Neural cell (in vitro differentiated cells): ENCODE measurements around the gene DR1. TPM values are rescaled to one million over a fixed set of nuclear protein-coding genes. Genes with fewer than 3 reads are reported as not detected.

Experiments used
- H2AFZ ChIP-seq: fragments of 200-600, 300-800 bp; sonication (generic), shearing (Covaris generic); 2 replicates; pipeline ENCODE4 v1.6.0; 2014; ENCODE audit warnings: low read depth, mild to moderate bottlenecking, antibody characterized with exemption, low read length, moderate library complexity
- H3F3A ChIP-seq: fragments of 200-600 bp; shearing (Covaris generic); 2 replicates; pipeline ENCODE4 v1.6.1; 2016; ENCODE audit warnings: mild to moderate bottlenecking, moderate library complexity, mixed read lengths, antibody characterized with exemption, low read length; ENCODE audit not compliant: insufficient read depth, poor library complexity, severe bottlenecking
- H3K27ac ChIP-seq: fragments of 200-600, 300-800 bp; sonication (generic), shearing (Covaris generic); 2 replicates; pipeline ENCODE4 v1.5.1; 2014; ENCODE audit warnings: mild to moderate bottlenecking, low read length, moderate library complexity
- H3K27me3 ChIP-seq: fragments of 300-800, 200-600 bp; sonication (generic), shearing (Covaris generic); 2 replicates; pipeline ENCODE4 v1.6.0; 2014; ENCODE audit warnings: mild to moderate bottlenecking, low read depth, low read length, moderate library complexity; ENCODE audit not compliant: insufficient read depth
- H3K36me3 ChIP-seq: fragments of 300-800, 200-600 bp; sonication (generic), shearing (Covaris generic); 2 replicates; pipeline ENCODE4 v1.5.1; 2014; ENCODE audit warnings: mild to moderate bottlenecking, antibody characterized with exemption, low read length, moderate library complexity; ENCODE audit not compliant: insufficient read depth
- H3K4me2 ChIP-seq: fragments of 300-800, 200-600 bp; sonication (generic), shearing (Covaris generic); 2 replicates; pipeline ENCODE4 v1.6.0; 2014; ENCODE audit warnings: mild to moderate bottlenecking, low read length
- H3K4me3 ChIP-seq: fragments of 300-800, 200-600 bp; sonication (generic), shearing (Covaris generic); 2 replicates; pipeline ENCODE4 v1.5.1; 2014; ENCODE audit warnings: mild to moderate bottlenecking, low read length, moderate library complexity
- H3K79me2 ChIP-seq: fragments of 200-600 bp; shearing (Covaris generic); replicated peaks from 2 replicates; pipeline ENCODE4 v1.6.0; 2014; ENCODE audit warnings: mild to moderate bottlenecking, low read length, moderate library complexity; ENCODE audit not compliant: insufficient read depth
- H3K9ac ChIP-seq: fragments of 300-800, 200-600 bp; sonication (generic), shearing (Covaris generic); 2 replicates; pipeline ENCODE4 v1.6.1; 2016; ENCODE audit warnings: mild to moderate bottlenecking, low read length, mixed read lengths
- H3K9me2 ChIP-seq: fragments of 200-600 bp; shearing (Covaris generic); 2 replicates; pipeline ENCODE4 v1.6.1; 2016; ENCODE audit warnings: mild to moderate bottlenecking, low read length, mixed read lengths; ENCODE audit not compliant: insufficient read depth
- H3K9me3 ChIP-seq: fragments of 200-600, 300-800 bp; sonication (generic), shearing (Covaris generic); 2 replicates; pipeline ENCODE4 v1.6.1; 2016; ENCODE audit warnings: mild to moderate bottlenecking, mixed run types, low read length, moderate library complexity, mixed read lengths
- H4K20me1 ChIP-seq: fragments of 200-600 bp; shearing (Covaris generic); 2 replicates; pipeline ENCODE4 v1.6.1; 2016; ENCODE audit warnings: mild to moderate bottlenecking, mixed run types; ENCODE audit not compliant: insufficient read depth
- EP300 ChIP-seq: fragments of 450-650 bp; conservative IDR thresholded peaks from 2 replicates; pipeline ENCODE4 v1.6.1; 2014; ENCODE audit warnings: antibody characterized with exemption, mild to moderate bottlenecking, moderate library complexity; ENCODE audit not compliant: poor library complexity, severe bottlenecking
- EZH2 ChIP-seq: fragments of 200-600, 300-800 bp; shearing (Covaris generic), sonication (generic); IDR thresholded peaks from 2 replicates; pipeline ENCODE4 v1.6.1; 2014; ENCODE audit warnings: antibody characterized with exemption, low read length, borderline replicate concordance, mild to moderate bottlenecking; ENCODE audit not compliant: insufficient read depth, poor library complexity, severe bottlenecking
- MXI1 ChIP-seq: fragments of 450-650 bp; conservative IDR thresholded peaks from 2 replicates; pipeline ENCODE4 v1.6.1; 2014; ENCODE audit warnings: antibody characterized with exemption, mild to moderate bottlenecking; ENCODE audit not compliant: poor library complexity, severe bottlenecking
- POLR2AphosphoS5 ChIP-seq: IDR thresholded peaks from 2 replicates; pipeline ENCODE4 v1.6.1; 2012
- RAD21 ChIP-seq: fragments of 450-650 bp; conservative IDR thresholded peaks from 2 replicates; pipeline ENCODE4 v1.6.1; 2014; ENCODE audit warnings: antibody characterized with exemption, mild to moderate bottlenecking, moderate library complexity
- SMC3 ChIP-seq: fragments of 450-650 bp; conservative IDR thresholded peaks from 2 replicates; pipeline ENCODE4 v1.6.1; 2014; ENCODE audit warnings: antibody characterized with exemption, mild to moderate bottlenecking, moderate library complexity; ENCODE audit not compliant: poor library complexity
- TAF1 ChIP-seq: IDR thresholded peaks from 2 replicates; pipeline ENCODE4 v1.6.1; 2012; ENCODE audit warnings: low read depth
- polyA plus RNA-seq: library from polyadenylated mRNA; depleted of rRNA; stranded (reverse); fragments of >200 nt; gene quantifications from 2 replicates; pipeline ENCODE4 v1.2.3, GENCODE V29; 2014
- TF ChIP-seq, protein P1 (sequence below): fragments of 450-650 bp; IDR thresholded peaks from 2 replicates; pipeline ENCODE4 v1.5.1; 2014; ENCODE audit warnings: antibody characterized with exemption, mild to moderate bottlenecking, moderate library complexity; ENCODE audit not compliant: poor library complexity, severe bottlenecking
- TF ChIP-seq, protein P2 (sequence below): IDR thresholded peaks from 2 replicates; pipeline ENCODE4 v1.6.1; 2012; ENCODE audit warnings: borderline replicate concordance

Gene DR1
- polyA plus RNA-seq, 1 donor from 2014 or later, result 57.2 TPM

DNA sequence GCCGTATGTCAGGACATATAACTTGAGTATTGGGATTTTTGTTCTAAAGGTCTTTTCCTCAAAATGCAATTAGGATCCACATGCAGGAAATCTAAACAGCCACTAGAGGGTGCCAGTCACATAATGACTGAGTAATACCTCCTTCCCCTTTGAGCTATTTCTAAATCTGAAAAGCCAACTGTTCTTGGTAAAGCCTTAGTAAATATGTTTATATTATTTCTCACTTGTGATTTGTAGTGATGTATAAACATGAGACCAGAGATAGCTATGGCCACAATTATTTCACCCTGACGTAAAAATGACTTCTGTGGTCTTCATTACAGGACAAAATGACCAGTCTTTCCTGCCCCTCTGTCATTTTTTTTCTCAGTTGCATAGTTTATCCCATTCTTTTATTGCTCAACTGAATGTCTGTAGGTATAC is 41.0 kb upstream of the DR1 start:
- Histone ChIP-seq H2AFZ (no peak overlapping the region), H3K4me3 (no peak overlapping the region), H3F3A (no peaks in the 10 kb centered on the region), H4K20me1 (no peaks in the 10 kb centered on the region), H3K9me2 (no peaks in the 10 kb centered on the region), H3K36me3 (no peaks in the 10 kb centered on the region), H3K9ac (no peak overlapping the region), H3K27me3 (no peaks in the 10 kb centered on the region), H3K4me2 (no peak overlapping the region), H3K27ac (no peak overlapping the region), H3K79me2 (no peaks in the 10 kb centered on the region), H3K9me3 (no peaks in the 10 kb centered on the region)
- TF ChIP-seq, protein P1, sequence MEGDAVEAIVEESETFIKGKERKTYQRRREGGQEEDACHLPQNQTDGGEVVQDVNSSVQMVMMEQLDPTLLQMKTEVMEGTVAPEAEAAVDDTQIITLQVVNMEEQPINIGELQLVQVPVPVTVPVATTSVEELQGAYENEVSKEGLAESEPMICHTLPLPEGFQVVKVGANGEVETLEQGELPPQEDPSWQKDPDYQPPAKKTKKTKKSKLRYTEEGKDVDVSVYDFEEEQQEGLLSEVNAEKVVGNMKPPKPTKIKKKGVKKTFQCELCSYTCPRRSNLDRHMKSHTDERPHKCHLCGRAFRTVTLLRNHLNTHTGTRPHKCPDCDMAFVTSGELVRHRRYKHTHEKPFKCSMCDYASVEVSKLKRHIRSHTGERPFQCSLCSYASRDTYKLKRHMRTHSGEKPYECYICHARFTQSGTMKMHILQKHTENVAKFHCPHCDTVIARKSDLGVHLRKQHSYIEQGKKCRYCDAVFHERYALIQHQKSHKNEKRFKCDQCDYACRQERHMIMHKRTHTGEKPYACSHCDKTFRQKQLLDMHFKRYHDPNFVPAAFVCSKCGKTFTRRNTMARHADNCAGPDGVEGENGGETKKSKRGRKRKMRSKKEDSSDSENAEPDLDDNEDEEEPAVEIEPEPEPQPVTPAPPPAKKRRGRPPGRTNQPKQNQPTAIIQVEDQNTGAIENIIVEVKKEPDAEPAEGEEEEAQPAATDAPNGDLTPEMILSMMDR, result peak; percentile 90
- TF ChIP-seq EZH2 (no peak), MXI1 (no peak), POLR2AphosphoS5 (no peak), TAF1 (no peak), EP300 (no peak), RAD21 (peak; percentile 84), SMC3 (peak; percentile 86)
- TF ChIP-seq, protein P2, sequence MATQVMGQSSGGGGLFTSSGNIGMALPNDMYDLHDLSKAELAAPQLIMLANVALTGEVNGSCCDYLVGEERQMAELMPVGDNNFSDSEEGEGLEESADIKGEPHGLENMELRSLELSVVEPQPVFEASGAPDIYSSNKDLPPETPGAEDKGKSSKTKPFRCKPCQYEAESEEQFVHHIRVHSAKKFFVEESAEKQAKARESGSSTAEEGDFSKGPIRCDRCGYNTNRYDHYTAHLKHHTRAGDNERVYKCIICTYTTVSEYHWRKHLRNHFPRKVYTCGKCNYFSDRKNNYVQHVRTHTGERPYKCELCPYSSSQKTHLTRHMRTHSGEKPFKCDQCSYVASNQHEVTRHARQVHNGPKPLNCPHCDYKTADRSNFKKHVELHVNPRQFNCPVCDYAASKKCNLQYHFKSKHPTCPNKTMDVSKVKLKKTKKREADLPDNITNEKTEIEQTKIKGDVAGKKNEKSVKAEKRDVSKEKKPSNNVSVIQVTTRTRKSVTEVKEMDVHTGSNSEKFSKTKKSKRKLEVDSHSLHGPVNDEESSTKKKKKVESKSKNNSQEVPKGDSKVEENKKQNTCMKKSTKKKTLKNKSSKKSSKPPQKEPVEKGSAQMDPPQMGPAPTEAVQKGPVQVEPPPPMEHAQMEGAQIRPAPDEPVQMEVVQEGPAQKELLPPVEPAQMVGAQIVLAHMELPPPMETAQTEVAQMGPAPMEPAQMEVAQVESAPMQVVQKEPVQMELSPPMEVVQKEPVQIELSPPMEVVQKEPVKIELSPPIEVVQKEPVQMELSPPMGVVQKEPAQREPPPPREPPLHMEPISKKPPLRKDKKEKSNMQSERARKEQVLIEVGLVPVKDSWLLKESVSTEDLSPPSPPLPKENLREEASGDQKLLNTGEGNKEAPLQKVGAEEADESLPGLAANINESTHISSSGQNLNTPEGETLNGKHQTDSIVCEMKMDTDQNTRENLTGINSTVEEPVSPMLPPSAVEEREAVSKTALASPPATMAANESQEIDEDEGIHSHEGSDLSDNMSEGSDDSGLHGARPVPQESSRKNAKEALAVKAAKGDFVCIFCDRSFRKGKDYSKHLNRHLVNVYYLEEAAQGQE, result no peak

DNA sequence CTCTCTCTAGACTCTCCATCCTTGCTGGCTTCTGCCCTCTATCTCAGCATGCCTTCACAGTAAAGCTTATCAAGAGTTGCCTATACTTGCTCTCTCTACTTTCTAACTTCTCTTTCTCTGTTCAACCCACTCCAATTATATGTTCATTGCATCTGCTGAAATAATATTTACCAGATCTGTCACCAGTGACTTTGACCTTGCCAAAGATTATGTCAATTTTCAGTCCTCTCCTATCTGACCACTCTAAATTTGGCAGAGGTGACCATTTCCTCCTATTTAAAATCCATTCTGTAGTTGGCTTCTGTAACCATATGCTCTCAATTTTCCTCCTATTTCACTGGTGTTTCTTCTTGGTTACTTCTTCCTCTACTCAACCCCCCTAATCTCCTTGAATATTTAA is 38.8 kb upstream of the DR1 start:
- H3K27ac ChIP-seq, result no peak overlapping the region
- H3K4me3 ChIP-seq, result no peak overlapping the region
- no peaks in the 10 kb centered on the region for H3F3A ChIP-seq

More for the DNA sequence above, 38.8 kb upstream of the DR1 start:
- Histone ChIP-seq H2AFZ (no peak overlapping the region), H3K9ac (no peak overlapping the region), H3K79me2 (no peaks in the 10 kb centered on the region), H3K9me3 (no peaks in the 10 kb centered on the region), H3K36me3 (no peaks in the 10 kb centered on the region), H3K9me2 (no peaks in the 10 kb centered on the region), H3K4me2 (no peak overlapping the region), H3K27me3 (no peaks in the 10 kb centered on the region), H4K20me1 (no peaks in the 10 kb centered on the region)
- no peak for TF ChIP-seq RAD21
- TF ChIP-seq, protein P1, result no peak
- no peak for TF ChIP-seq POLR2AphosphoS5
